ENCODE measurements around the gene ALDOA.
"Not testable (repeated sequence)": the region's sequence is repeated elsewhere in the genome, so short reads cannot be mapped to it uniquely, and the experiment has no call there.

ALDOA gene

DNA sequence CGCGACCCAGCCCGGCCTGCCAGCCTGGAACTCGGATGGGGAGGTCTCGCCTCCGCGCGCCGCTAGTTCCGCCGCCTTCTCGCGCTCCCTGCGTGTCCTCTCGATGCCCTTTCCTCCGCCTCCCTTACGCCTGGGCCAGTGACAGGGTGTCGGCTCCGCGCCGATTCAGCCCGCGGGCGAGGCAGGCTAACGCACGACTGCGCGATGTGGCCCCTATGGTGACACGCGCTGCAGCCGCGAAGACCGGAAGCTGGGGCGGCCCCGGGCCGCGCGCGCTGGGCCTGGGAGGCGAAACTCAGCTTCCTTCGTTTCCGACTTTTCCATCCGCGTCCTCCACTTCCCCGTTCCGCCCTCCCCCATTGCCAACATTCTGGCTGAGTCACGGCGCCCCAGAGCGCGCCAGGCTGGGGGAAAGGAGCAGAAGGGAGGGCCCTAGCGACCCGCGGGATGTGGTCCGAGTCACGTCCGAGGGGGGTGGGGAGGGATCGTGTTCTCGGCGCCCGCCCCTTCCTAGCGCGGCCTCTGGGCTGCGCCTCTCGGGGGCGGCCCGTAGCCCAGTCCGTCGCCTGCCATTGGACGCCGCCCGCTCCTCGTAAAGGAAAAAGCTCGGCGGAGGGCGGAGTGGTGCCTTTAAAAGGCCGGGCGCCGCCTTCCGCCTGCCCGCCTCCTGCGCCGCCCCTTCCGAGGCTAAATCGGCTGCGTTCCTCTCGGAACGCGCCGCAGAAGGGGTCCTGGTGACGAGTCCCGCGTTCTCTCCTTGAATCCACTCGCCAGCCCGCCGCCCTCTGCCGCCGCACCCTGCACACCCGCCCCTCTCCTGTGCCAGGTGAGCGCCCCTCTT lies at the start of gene ALDOA:
Gene ALDOA, plus strand, starts transcription at position 659 of the 841 bp plus-strand sequence. CDS start 1,138 bp downstream, outside the sequence.
- DNase-seq (ENCODE audit: low read depth in 2 of 2, low spot score in 1 of 2): peak; percentile 82 to 94

DNA sequence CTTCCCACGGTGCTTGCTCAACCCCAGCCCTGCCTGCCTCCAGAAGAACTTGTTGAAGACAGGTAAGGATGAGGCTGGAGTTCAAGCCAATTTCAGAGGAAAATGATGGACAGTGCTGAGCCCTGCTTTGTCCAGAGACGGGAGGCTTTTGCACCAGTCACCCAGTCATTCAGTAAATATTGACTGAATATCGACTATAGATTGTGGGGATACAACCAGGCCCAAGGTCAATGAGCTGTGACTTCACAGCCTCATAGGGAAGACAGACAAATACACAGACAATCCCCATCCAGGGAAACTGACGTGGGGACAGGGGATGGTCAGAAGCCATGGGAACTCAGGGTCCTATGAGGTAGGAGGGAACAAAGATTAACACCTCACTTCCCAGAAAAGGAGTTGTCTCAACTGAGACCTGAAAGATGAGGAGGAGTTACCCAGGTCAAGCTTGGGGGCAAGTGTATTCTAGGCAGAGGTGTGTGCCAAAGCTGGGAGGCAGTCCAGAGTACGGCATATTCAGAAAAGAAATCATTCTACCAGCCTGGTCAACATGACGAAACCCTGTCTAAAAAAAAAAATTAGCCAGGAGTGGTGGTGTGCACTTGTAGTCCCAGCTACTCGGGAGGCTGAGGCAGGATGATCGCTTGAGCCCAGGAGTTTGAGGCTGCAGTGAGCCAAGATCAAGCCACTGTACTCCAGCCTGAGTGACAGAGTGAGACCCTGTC lies 48.8 kb upstream of the ALDOA start:
- DNase-seq (ENCODE audit: low read depth in 2 of 2, low spot score in 1 of 2): no peak

DNA sequence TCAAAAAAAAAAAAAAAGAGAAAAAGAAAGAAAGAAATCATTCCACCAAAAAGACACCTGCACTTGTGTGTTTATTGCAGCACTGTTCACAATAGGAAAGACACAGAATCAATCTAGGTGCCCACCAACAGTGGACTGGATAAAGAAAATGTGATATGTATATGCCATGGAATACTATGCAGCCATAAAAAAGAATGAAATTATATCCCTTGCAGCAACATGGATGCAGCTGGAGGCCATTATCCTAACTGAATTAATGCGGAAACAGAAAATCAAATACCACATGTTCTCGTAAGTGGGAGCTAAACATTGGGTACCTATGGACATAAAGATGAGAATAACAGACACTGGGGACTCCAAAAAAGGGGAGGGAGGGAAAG lies 48.3 kb upstream of the ALDOA start:
- no peak for DNase-seq (ENCODE audit: low read depth in 2 of 2, low spot score in 1 of 2)

DNA sequence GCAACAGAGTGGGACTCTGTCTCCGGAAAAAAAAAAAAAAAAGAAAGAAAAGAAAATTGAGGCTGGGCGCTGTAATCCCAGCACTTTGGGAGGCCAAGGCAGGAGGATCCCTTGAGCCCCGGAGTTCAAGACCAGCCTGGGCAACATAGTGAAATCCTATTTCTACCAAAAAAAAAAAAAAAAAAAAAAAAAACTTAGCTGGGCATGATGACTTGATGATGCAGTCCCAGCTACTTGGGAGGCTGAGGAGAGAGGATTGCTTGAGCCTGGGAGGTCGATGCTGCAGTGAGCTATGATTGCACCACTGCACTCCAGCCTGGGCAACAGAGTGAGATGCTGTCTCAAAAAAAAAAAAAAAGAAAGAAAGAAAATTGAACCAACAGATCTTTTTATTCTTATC lies 47.6 kb upstream of the ALDOA start:
- not testable (repeated sequence) for DNase-seq (ENCODE audit: low read depth in 2 of 2, low spot score in 1 of 2)

DNA sequence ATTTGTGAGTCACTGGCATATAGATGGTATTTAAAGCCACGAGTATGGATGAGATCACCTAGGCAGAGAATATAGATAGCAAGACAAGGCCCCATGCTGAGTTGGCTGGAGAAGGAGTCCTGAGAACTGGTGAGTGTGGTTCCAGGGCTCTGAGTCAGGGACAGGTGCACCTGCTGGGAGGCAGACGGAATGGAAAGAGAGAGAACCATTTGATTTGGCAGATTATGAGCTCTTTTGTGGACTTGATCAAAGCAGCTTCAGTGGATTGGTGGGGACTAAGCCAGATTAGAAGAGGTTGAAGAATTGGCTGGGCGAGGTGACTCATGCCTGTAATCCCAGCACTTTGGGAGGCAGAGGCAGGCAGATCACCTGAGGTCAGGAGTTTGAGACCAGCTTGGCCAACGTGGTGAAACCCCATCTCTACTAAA lies 46.8 kb upstream of the ALDOA start:
- DNase-seq (ENCODE audit: low read depth in 2 of 2, low spot score in 1 of 2): no peak

DNA sequence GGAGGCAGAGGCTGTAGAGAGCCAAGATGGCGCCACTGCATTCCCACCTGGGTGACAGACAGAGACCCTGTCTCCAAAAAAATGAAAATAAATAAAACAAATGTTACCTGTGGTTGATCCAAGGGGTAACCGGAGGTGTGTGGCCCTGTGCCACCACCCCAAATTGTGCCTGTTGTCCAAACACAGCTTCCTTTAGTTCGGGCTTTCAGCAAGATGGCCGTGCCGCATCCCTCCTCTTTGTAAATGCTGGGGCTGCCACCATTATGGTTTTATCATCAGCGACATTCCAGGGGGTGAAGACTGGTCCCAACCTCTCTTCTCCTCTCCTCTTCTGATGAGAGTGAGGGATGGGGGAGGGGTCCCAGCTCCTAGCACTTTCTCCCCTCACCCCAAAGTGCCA lies 42.7 kb upstream of the ALDOA start, which contains the start of gene C16orf92:
Gene C16orf92, plus strand, starts transcription at position 312 of the 400 bp plus-strand sequence. CDS start 143 bp downstream, outside the sequence.
- DNase-seq (ENCODE audit: low read depth in 2 of 2, low spot score in 1 of 2): no peak

DNA sequence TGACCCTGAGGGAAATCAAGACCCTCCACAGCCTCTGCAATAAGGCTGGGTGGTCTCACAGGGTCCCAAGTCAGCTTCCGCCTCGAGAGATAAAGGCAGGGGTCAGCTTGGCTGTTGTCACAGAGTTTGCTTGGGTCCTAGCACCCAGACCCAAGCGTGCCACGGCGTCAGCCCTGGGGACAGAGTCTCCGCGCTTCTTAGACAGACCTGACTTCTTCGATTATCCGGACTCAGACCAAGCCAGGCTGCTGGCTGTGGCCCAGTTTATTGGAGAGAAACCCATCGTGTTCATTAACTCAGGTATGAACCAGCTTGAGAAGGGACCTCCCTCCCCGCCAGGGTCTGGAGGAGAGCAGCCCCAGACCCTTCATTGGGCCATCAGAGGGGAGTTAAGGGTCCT lies 42.0 kb upstream of the ALDOA start:
- no peak for DNase-seq (ENCODE audit: low read depth in 2 of 2, low spot score in 1 of 2)

DNA sequence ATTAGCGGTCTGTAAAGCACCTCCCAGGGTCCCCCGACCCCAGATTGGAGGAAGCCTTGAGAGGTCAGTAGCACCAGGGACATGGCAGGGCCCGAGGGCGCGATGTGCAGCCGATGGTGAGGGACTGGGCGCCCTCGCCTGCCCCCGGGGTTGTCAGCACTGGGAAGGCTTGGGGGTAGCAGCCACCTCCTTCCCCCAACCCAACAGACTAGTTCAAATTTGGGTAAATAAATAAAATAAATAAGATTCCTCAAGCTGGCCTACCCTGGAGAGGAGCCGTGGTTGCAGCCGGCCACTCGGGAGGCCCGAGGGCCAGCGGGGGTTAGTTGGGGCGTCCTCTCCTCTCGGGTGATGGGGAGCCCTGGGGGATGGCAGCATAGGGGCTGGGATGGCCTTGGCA lies 41.1 kb upstream of the ALDOA start:
- DNase-seq (ENCODE audit: low read depth in 2 of 2, low spot score in 1 of 2): no peak

DNA sequence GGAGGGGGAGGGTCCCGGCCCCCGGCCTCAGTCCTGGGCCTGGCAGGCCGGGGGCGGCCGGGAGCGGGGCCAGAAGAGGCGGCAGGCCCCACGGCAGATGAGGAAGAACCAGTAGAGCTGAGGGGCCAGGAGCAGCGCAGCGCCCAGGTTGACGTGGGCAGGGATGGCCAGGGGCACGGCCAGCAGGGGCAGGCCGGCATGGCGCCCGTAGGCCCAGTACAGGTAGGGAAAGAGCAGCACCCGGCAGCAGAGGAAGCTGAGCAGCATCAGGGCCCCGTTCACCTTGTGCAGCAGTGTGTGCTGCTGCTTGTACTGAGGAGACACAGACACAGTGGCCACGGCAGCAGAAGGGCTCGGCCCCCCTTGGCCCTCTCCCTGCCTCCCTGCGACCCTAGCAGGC lies 40.4 kb upstream of the ALDOA start:
- no peak for DNase-seq (ENCODE audit: low read depth in 2 of 2, low spot score in 1 of 2)

DNA sequence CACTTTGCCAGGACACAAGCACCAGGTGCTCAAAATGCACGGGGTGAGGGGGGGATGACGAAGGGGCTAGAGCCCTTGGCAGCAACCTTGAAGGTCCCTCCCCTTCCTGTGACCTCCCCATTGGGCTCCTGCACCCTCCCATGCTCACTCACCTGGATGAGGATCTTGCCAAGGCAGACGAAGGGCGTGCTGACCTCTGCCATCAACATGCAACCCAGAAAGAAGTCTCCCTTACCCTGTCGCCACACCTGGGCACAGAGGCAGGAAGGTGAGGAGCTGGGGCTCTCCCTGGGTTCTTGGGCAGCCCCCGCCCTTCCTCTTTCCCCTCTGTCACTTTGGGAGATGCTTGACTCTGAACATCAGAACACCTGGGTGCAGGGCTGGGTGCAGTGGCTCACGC lies 40.0 kb upstream of the ALDOA start:
- no peak for DNase-seq (ENCODE audit: low read depth in 2 of 2, low spot score in 1 of 2)

DNA sequence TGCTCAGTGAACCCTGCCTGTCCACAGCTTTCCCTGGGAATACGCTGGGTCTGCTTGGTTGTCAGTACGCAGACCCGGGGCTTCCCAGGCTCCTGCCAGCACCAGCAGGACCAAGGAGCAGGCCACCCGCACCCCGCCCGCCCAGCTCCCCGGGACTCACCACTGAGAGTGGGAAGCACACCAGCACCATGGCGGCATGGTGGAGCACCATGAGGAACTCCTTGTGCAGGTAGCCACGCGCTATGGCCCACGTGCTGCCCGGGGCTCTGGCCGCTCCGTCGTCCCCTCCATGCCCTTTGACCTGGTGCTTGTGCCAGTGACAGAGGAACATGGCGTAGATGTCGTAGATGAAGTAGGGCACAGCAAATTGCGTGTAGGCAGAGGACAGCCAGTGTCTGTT lies 39.1 kb upstream of the ALDOA start:
- no peak for DNase-seq (ENCODE audit: low read depth in 2 of 2, low spot score in 1 of 2)

DNA sequence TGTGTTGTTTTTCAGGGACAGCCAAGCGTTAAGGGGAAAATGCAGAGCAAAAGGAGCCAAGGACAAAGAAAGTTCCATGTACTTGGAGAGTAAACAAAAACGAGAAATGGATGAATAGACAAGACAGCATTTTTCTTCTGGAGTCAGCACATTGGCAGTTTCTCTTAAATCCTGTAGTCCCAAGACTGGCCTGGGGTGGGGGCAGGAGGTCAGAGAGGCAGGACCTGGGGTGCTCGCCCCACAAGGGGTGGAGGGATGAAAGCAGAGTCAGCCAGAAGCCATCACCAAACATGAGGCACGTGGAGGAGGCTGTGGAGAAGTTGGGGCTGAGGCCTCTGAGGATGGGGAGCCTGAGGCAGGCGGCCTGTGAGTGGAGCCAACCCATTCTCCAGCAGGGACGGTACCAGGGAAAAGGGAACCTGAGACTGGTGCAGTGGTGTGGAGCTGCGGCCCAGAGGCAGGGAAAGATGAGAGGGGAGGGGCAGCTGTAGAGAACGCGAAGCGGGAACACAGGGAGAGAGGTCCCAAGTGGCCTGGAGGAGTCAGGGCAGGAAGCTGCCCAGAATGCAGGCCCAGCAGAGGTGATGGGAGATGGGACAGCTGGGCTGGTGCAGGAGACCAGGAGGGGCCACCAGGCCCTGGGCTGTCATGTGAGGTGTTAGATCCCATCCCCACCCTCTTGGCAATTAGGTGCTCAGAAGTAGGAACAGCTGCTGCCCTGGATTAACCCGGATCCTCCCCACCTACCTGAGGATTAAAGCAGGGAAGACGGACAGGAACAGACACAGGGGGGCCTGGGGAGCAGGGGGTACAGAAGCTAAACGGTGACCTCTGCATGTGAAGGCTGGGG lies 37.7 kb upstream of the ALDOA start:
- no peak for DNase-seq (ENCODE audit: low read depth in 2 of 2, low spot score in 1 of 2)

DNA sequence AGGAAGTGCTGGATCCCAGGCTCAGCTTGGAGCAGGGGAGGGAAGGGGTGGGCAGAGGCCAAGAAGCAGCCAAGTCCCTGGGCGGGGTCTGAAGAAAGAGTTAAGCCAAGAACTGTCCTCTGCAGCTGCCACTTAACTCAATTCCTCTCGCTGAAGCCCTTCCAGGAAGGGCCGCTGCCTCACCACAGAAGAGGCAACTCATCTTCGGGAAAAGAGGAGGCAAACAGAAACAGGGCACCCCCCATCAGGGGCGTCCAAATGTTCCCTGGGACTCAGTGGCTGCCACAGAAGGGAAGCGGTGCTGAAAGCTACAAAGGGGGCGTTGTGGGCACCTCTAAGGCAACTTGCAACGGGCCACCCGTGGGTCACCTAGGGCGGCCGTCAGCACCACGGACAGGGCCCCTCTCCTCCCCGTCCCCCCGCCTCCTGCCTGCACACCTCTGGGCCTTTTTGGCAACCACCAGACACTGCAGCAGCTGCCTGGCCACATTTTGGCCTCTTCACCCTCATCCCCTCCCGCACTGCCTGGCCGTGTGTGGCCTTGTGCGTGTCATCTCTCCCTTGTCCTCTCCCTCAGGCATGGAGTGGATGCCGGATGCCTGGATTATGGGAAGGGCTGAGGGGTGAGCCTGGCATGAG lies 37.0 kb upstream of the ALDOA start:
- no peak for DNase-seq (ENCODE audit: low read depth in 2 of 2, low spot score in 1 of 2)

DNA sequence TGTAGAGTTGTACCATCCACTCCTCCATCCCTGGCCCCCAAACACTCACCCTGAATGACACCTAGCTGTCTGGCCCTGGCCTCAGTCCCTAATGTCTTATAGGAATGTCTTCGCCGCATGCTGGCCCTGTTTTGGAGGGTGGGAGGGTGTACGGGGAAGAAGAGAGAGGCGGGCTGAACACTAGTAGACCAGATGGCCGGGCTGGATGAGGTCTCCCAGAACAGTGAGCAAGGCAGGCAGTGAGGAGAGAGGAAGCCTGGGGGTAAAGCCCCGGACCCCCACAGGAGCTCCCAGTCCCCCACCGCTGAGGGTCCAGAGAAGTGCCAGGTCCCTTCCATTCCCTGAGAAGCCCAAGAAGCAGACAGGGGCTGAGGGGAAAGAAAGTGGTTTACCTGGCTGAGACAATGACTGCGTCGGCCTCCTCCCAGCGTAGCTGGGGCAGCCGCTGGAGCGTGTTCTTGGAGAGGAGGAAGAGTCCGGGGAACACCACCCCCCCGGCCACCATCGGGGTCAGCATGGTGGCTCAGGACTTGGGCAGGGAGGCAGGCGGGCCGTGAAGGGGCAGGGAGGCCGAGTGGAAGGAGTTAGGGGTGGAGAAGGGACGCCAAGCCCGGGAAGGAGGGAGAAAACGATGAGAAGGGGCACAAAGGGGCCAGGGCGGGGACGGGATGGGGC lies 35.4 kb upstream of the ALDOA start:
- no peak for DNase-seq (ENCODE audit: low read depth in 2 of 2, low spot score in 1 of 2)

DNA sequence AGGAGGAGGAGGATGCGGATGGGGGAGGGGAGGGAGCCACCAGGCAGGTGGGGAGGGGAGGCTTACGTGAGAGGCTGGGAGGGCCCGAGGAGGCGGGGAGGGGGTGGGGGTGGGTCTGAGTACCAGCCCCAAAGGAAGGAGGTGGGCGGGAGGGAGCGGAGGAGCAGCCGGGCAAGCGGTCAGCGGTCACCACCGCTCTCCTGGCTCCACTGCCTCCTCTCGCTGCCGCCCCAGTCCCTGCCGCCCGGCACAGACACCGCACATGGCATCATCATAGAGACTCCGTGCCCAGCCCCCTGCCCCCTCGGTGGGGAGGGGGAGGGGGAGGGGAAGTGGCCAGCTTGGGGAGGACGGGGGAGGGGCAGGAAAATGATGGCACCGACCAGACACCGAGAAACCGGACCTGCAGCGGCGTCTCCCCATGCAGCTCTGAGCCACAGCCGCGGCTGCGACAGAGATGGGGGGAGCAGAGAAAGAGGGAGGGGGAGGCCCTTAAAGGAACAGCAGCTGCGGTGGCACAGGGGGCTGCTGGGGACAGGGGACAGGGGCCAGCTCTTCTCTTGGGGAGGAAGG lies 34.6 kb upstream of the ALDOA start, which contains the start of gene TLCD3B:
Gene TLCD3B, minus strand, starts transcription at position 431 of the 573 bp plus-strand sequence. CDS start 744 bp downstream, outside the sequence.
- DNase-seq (ENCODE audit: low read depth in 2 of 2, low spot score in 1 of 2): no peak

DNA sequence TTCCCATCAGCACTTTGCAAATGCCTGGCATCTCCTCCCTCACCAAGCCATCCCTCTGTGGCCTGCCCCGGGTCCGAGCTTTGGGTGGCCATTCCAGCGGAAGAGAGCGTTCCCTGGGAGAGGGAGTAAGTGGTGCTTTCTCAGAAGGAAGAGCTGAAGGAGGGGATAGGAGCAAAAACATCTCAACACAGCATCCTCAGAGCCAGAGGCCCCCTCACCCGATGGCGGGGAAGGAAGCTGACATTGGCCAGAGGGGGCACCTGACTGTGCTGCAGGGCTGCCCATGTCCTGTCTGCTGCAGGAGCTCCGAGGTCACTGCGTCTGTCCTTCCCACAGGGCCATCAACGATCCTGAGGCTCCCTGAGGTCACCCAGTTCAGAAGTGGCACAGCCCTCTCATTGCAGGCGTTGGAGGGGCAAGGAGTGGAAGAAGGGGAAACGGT lies 34.1 kb upstream of the ALDOA start:
- no peak for DNase-seq (ENCODE audit: low read depth in 2 of 2, low spot score in 1 of 2)

DNA sequence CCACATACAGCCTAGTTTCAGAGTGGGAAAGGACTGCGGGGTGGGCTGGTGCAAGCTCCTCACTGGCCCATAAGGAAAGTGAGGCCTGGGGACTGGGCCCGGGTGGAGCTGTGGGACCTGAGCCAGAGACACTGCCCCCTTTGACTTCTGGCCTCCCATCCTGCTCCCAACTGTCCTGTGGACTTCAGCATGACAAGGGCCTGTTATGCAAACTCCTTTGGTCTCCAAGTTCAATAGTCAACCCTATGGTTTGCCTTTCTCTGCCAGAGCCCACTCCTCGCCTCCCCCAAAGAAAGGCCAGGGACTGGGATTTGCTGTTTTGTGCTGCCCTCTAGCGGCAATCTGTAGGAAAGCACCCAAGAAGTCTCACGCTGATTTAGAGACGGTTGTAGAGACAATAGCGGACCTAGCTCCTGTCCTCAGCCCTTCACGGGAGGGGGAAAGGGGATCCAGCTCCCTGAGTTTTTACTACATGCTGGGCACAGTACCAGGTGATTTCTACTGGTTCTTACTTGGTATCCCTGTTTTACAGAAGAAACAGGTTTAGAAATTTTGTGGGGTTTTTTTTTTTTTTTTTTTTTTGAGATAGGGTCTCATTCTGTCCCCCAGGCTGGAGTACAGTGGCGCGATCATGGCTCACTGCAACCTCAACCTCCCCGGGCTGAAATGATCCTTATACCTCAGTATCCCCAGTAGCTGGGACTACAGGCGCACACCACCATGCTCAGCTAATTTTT lies 33.3 kb upstream of the ALDOA start:
- DNase-seq (ENCODE audit: low read depth in 2 of 2, low spot score in 1 of 2): peak in 1 of 2 donors; percentile 31

DNA sequence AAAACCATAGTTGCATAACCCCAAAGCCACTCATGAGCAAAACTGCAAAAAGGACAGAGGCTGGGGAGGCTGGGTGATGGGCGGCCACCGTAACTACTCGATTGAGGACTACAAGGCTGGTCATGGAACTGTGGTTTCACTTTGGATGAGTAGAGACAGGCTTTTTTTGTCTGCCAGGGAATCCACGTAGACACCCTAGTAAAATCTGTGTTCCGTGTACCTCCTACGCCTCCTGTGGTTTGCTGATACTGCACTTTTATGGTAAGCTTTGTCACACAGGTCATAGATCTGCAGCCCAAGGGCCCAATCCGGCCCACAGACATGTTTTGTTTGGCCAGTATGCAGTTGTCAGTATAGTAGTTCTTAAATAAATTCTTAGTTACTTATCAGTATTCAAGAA lies 32.3 kb upstream of the ALDOA start:
- no peak for DNase-seq (ENCODE audit: low read depth in 2 of 2, low spot score in 1 of 2)

DNA sequence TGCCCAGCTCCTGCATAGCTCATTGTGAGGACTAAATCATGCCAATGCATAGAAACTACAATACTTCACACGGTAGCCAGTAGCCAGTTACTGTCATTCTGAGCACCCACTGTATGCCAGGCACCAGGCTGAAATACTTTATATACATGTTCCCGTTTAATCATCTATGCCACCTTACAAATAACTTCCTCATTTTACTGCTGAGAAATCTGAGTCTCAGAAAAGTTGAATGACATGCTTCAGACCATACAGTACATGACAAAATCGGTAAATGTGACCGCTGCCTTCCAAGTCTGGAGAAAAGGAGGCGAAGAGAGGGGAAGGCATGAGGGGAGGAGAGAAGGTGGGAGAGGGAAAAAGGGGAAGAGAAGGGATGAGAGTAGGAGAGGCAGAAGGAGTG lies 25.3 kb upstream of the ALDOA start:
- no peak for DNase-seq (ENCODE audit: low read depth in 2 of 2, low spot score in 1 of 2)

All from stimulated activated CD8-positive, alpha-beta memory T cell treated with anti-CD3 and anti-CD28 coated beads, Interleukin-4, amount 100 ng/mL, for 4 hours (primary cell).